IPS-15b (cell line): ENCODE measurements around the gene SRBD1.

ENCODE experiments used
- H3K27me3 ChIP-seq: one replicate; pipeline ENCODE4 v1.6.1; 2013; ENCODE audit warnings: low read length; ENCODE audit not compliant: control insufficient read depth, insufficient read depth
- H3K36me3 ChIP-seq: one replicate; pipeline ENCODE4 v1.6.1; 2013; ENCODE audit warnings: low read length; ENCODE audit not compliant: control insufficient read depth, insufficient read depth
- H3K4me1 ChIP-seq: one replicate; pipeline ENCODE4 v1.6.1; 2013; ENCODE audit warnings: mild to moderate bottlenecking, low read length; ENCODE audit not compliant: control insufficient read depth, insufficient read depth
- H3K4me3 ChIP-seq: one replicate; pipeline ENCODE4 v1.5.1; 2013; ENCODE audit warnings: low read depth, low read length
- H3K9ac ChIP-seq: one replicate; pipeline ENCODE4 v1.6.1; 2013; ENCODE audit warnings: low read depth, mild to moderate bottlenecking, low read length
- H3K9me3 ChIP-seq: one replicate; pipeline ENCODE4 v1.6.1; 2013; ENCODE audit warnings: mild to moderate bottlenecking, low read length; ENCODE audit not compliant: control insufficient read depth, insufficient read depth

SRBD1 gene

DNA sequence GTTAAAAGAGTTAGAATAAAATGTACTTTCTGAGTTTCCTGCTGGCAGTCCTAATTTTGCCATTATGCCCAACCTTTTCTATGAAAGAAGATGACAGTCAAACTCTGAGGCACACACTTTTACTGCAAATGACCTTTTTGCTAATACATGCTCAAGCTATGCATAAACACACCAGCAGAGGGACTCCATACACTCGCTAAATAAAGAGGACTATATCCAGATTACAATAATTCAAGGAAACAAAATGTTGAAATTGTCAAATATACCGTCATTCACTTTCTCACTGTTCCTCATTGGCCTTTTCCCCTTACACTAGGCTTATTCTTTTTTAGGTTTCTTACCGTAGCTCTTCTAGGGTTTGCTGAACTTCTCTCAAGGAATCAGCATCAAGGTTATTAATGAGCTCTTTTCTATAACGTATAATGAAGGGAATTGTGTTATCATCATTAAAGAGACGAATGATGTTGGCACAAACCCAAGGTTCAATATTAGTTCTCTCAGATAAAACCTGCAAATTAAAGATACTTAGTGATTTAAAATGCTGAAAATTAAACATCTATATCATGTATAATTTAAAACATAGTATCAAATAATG is 25.7 kb downstream of the SRBD1 start:
- H3K4me3 ChIP-seq: no peak overlapping the region
- H3K9ac ChIP-seq: no peak overlapping the region
- no peaks in the 10 kb centered on the region for H3K9me3 ChIP-seq
- H3K4me1 ChIP-seq: no peaks in the 10 kb centered on the region
- H3K27me3 ChIP-seq: no peaks in the 10 kb centered on the region
- no peaks in the 10 kb centered on the region for H3K36me3 ChIP-seq

DNA sequence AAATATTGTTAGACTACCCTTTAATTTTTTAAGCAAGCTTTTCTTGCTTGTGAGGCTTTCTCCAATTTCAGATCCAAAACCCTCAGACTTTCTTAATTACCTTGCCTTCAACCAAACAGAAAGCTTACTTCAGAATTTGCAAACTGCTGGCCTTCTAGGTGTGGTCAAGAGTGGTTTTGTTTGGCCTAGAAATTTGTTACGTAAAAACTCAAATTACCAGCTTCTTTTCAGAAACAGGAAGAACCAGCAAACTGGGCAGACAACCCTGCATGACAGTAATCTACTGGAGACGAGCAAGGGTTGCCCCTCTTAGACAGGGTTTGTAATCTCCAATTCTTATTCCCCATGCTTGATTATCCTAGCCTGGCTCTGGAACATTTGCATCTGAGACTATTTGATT is 27.1 kb downstream of the SRBD1 start:
- no peaks in the 10 kb centered on the region for H3K36me3 ChIP-seq
- no peaks in the 10 kb centered on the region for H3K9me3 ChIP-seq
- no peak overlapping the region for H3K4me3 ChIP-seq
- no peaks in the 10 kb centered on the region for H3K4me1 ChIP-seq
- H3K27me3 ChIP-seq: no peaks in the 10 kb centered on the region
- no peak overlapping the region for H3K9ac ChIP-seq

- H3K9me3 ChIP-seq: no peaks in the 10 kb centered on the region
Measured at GRCh38 chr2:45582522-45582921, 28.5 kb downstream of the SRBD1 start.

DNA sequence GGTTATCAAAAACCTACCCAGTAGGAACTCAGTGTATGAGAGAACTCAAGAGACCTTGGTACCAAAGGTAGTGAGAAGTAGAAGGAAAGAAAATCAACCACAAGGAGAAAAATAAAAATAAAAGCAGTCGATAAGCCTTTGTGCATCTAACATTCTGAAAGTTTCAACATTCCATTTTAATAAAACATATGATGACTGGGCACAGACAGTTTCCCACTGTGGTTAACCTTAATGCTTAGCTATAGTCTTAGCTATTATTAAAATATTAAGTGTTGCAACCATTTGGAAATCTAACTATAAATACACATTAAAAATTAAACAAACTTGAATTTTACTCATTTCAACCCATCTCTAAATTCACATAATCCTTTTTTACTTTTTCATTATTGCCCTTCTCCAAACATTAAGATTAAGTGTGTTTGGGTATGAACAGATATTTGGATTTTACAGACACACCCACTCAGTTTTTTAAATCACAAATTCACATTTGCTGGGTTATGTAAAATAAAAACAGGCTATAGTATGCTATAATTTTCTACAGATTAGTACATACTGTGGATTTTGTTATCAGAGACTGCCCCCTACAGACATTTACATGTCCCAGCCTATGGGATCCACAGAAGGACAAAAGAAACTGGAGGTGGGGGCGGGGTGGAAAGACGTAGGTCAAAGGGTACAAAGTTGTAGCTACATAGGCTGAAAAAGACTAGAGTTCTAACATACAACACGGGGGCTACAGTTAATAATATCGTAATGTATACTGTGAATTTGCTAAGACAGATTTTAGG is 32.8 kb downstream of the SRBD1 start:
- Histone ChIP-seq H3K9ac (no peak overlapping the region), H3K9me3 (no peaks in the 10 kb centered on the region)

More at GRCh38 chr2:45582522-45582921, 28.5 kb downstream of the SRBD1 start:
- Histone ChIP-seq H3K4me3 (no peak overlapping the region), H3K36me3 (no peaks in the 10 kb centered on the region), H3K27me3 (no peaks in the 10 kb centered on the region), H3K4me1 (no peaks in the 10 kb centered on the region), H3K9ac (no peak overlapping the region)

GRCh38 chr2:45577441-45577840 is 33.6 kb downstream of the SRBD1 start:
- no peaks in the 10 kb centered on the region for H3K27me3 ChIP-seq
- H3K4me1 ChIP-seq: no peaks in the 10 kb centered on the region
- no peaks in the 10 kb centered on the region for H3K36me3 ChIP-seq
- no peak overlapping the region for H3K9ac ChIP-seq
- H3K9me3 ChIP-seq: no peaks in the 10 kb centered on the region
- no peak overlapping the region for H3K4me3 ChIP-seq

More for the DNA sequence above, 32.8 kb downstream of the SRBD1 start:
- H3K36me3 ChIP-seq: no peaks in the 10 kb centered on the region
- no peak overlapping the region for H3K4me3 ChIP-seq
- H3K4me1 ChIP-seq: no peaks in the 10 kb centered on the region
- no peaks in the 10 kb centered on the region for H3K27me3 ChIP-seq

DNA sequence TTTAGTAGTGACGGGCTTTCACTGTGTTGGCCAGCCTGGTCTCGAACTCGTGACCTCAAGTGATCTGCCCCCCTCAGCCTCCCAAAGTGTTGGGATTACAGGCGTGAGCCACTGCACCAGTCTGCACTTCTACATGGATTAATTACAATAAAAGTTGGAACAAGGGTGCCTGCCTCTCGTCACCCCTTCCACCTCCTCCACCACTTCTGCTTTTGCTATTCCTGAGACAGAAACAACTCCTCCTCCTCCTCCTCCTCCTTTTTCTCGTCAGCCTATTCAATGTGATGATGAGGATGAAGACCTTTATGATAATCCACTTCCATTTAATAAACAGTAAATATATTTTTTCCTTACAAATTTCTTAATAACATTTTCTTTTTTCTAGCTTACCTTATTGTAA is 35.2 kb downstream of the SRBD1 start:
- H3K27me3 ChIP-seq: no peaks in the 10 kb centered on the region
- H3K4me3 ChIP-seq: no peak overlapping the region
- no peak overlapping the region for H3K9ac ChIP-seq
- no peaks in the 10 kb centered on the region for H3K36me3 ChIP-seq
- H3K4me1 ChIP-seq: peaks cover 8% of the 10 kb centered on the region
- no peaks in the 10 kb centered on the region for H3K9me3 ChIP-seq

GRCh38 chr2:45572979-45573378 is 38.1 kb downstream of the SRBD1 start:
- Histone ChIP-seq H3K4me3 (no peak overlapping the region), H3K36me3 (no peaks in the 10 kb centered on the region), H3K4me1 (peaks cover 10% of the 10 kb centered on the region), H3K9ac (no peak overlapping the region), H3K9me3 (no peaks in the 10 kb centered on the region), H3K27me3 (no peaks in the 10 kb centered on the region)

GRCh38 chr2:45571940-45572339 is 39.1 kb downstream of the SRBD1 start:
- H3K9me3 ChIP-seq: no peaks in the 10 kb centered on the region
- no peaks in the 10 kb centered on the region for H3K36me3 ChIP-seq
- H3K4me1 ChIP-seq: peaks cover 10% of the 10 kb centered on the region
- H3K27me3 ChIP-seq: no peaks in the 10 kb centered on the region
- no peak overlapping the region for H3K9ac ChIP-seq
- no peak overlapping the region for H3K4me3 ChIP-seq

DNA sequence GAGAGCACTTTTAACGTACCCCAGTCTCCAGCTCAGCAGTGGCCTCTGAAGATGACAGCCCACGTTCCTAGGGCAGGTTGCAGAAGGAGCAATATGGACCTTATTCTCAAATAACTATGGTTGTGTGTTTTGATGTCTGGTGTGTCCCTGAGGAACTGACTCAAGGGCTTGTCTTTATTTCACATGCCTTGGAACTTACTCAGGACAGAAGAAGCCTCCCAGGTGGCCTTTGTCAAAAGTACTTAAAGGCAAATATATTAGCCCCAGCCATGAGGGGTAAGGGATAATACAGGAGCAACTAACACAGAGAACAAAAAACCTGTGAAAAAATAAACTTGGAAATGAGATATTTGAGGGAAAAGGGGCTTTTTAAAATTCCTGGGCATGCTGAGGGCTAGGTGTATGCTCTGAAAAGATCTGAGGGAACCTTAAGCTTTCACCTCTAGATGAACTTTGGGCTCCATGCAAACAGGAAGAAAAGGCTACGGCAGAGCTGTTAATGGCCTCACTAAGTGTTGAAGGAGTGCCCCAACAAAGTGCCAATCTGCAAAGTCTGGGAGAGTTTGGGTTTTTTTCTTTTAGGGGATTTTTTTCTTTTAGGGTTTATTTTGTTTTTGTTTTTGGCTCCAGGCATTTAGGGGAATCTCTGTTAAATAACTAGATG is 40.3 kb downstream of the SRBD1 start:
- no peak overlapping the region for H3K9ac ChIP-seq

GRCh38 chr2:45568935-45569334 is 42.1 kb downstream of the SRBD1 start:
- Histone ChIP-seq H3K9ac (no peak overlapping the region), H3K36me3 (no peaks in the 10 kb centered on the region), H3K4me3 (no peak overlapping the region), H3K27me3 (no peaks in the 10 kb centered on the region), H3K9me3 (no peaks in the 10 kb centered on the region), H3K4me1 (peaks cover 10% of the 10 kb centered on the region)

More for the DNA sequence above, 40.3 kb downstream of the SRBD1 start:
- Histone ChIP-seq H3K4me3 (no peak overlapping the region), H3K27me3 (no peaks in the 10 kb centered on the region), H3K36me3 (no peaks in the 10 kb centered on the region), H3K4me1 (peaks cover 10% of the 10 kb centered on the region), H3K9me3 (no peaks in the 10 kb centered on the region)

DNA sequence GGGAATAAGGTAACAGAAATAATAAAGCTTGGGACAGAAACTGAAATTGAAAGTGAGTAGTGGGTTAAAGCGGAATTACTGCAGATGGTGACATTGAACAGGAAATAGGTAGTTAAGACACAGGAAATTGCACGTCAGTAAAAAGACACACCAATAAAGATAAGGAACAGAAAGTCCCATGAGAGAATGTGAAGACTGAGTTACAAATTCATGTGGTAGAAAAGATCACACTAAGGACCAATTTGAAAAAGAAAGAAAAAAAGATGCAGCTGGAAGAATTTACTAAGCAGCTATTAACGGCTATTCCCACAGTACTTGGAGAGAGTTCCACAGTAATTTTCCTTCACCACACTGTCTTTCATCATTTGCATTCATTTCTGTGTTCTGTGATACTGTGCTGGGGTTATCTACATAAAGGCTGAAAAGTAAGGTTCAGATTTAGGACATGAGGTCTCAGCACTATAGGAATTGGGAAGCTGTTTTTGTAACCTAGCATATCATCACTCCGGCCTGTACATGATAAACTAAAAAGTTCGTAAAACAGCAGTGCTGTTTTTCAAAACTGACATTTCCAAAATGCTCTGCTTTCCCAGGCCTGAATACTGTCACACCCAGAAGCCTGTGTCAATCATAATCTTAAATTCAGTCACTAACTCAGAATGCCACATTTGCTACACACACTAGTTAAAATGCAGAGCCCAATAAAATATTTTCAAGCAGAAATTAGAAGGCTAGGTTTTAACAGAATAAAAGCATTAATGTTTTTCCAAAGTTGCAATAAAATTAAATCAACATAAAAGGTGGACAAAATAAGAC is 42.9 kb downstream of the SRBD1 start:
- Histone ChIP-seq H3K9ac (no peak overlapping the region), H3K36me3 (no peaks in the 10 kb centered on the region), H3K4me3 (no peak overlapping the region), H3K9me3 (no peaks in the 10 kb centered on the region), H3K27me3 (no peaks in the 10 kb centered on the region), H3K4me1 (peaks cover 10% of the 10 kb centered on the region)
